GM19025 (cell line): ENCODE data around the gene DNM2.

ENCODE experiments used
- ATAC-seq: cut with Tn5 transposase; IDR thresholded peaks from one replicate; pipeline ENCODE4 v1.9.1; 2021; ENCODE audit warnings: mild to moderate bottlenecking, low read depth, moderate library complexity; ENCODE audit not compliant: unreplicated experiment

Gene DNM2

DNA sequence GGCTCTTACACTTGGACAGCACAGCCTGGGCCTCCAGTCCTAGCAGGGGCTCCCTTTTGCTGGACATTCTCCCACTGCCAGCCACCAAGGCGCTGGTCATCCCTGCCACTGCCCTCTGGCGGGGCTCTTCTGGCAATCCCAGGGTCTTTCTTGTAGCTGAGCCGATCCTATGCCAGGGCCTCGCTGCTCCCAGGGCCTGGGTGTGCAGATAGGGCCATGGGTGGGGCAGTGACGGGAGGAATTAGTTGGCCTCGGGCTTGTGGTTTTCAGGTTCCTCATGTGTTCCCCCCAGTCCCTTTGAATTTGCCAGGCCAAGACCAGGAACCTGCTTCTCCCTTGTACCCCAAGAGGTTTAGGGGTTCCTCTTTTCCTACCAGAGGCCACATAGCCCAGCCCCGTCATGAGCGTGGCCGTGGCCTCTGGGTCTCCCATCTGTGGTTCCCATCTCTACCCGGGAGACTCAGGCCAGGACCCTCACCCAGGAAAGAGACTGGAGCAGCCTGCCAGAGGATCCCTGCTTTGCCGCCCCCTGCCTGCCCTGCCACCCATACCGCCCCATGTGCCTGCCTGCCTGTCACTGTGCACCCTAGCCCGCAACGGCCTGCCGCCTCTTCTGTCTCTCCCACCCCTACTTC, 91.9 kb downstream of the DNM2 start:
- no peak for ATAC-seq

DNA sequence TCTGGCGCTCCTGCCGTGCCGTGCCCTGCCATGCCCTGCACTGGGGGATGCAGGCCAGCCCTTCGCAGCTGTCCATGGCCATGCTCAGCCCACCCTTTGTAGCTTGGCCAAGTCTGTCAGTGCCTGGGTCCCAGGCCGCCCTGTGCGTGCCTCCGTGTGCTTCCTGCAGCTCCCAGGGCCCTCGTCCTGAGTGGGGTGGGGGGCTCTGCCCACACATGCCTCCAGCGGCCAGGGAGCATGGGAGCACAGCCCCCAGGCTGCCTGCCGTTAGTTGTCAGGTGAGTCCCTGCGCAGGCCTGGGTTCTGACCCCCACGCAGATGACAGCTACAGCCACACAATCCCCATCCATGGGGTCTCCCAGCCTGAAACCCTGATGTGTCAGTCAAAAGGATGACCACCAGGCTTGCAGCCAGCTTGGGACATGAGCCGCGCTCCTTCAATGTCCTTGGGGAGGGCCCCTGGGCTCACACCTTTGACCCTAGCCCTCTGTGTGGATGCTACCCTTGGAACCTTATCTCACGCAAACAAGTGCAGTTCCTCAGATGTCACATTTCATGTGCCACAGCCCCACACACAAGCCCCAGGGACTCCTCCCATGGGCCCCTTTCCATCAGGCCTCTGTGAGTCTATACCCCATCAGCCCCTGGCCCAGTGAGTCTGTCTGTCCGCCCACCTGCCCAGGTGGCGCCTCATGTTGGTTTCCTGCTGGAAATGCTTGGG, 93.7 kb downstream of the DNM2 start:
- ATAC-seq, result no peak

- ATAC-seq, result no peak
These were observed 94.3 kb downstream of the DNM2 start for GRCh38 chr19:10812196-10812595.

DNA sequence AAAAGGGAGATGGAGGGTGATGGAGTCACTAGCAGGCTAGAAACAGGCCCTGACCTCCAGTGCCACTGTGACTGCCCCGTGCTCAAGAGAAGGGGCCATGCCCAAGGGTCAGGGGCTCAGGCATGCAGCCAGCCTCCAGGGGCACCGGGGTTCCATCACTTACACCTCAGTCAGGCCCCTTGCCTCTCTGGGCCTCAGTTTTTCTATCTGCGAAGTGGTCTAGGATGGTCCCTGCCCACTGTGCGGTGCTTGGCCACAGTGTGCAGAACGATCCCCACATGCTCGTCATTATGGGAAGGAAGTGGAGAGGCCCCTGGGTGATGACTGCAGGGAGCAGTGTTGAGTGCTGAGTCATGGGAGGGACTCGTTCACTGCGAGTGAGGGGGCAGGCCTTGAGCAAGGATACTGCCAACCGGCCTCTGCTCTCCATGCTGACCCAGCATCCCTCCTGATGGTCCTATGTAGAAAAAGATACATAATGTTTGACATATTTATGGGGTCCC, 95.1 kb downstream of the DNM2 start:
- ATAC-seq, result no peak

DNA sequence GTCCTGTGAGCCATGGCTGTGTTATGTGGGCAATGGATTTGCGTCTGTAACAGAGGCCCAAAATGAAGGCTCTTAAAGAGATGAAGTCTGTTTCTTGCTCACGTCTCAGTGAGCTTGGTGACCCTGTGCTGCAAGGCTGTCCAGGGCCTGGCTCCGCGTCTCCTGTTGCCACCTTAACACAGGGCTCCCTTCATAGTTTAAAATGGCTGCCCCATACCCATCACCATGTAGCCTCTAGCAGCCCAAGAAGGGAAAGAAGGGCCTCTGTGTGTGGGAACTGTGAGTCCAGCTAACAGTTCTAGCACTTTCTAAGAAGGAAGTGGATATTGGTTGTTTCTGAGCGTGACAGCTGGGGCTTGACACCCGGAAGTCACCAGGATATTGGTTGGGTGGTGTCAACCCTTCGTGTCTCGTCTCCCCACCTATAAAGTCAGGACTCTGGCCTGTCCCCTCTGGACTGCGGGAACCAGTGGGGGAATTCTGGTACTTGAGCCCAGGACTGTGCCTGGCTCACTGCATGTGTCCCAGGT, 97.2 kb downstream of the DNM2 start:
- ATAC-seq, result no peak

- no peak for ATAC-seq
These were observed 98.2 kb downstream of the DNM2 start for GRCh38 chr19:10815969-10816644.

- no peak for ATAC-seq
These were observed 98.8 kb downstream of the DNM2 start for GRCh38 chr19:10816691-10817090.

DNA sequence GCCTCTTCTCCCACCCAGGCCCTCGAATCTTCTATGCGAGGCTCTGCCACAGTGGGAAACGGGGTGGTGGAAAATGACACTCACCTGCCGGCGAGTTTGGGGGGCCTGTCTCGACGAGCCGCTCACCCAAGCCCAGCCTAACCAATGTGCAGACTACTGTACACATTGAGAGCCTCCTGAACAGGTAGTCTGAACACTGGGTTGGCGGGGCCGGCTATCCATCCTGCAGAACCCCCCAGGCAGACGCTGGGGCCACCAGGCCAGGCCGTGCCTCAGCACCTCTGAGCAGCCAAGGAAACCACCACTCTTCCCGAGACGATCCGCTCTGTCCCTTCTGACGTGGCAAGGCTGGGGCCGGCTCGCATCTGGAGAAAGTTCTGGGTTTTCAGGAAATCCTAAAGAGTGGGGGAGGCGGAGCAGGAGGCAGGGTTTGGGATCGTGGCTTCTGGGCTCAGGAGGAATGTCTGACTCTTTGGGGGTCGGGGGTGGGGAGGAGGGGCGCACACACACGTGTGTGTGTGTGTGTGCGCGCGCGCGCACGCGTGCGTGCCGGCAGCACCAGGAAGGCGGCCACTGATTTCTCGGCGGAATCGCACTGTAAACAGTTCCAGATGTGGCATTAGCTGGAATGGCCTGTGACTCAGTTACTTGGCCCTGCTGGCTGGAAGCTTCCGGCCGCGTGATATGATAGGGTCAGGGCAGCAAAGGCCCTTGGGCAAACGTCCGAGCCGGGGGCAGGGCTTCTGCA, 99.6 kb downstream of the DNM2 start:
- no peak for ATAC-seq

GRCh38 chr19:10818301-10819123, 100.6 kb downstream of the DNM2 start:
- ATAC-seq, result no peak

DNA sequence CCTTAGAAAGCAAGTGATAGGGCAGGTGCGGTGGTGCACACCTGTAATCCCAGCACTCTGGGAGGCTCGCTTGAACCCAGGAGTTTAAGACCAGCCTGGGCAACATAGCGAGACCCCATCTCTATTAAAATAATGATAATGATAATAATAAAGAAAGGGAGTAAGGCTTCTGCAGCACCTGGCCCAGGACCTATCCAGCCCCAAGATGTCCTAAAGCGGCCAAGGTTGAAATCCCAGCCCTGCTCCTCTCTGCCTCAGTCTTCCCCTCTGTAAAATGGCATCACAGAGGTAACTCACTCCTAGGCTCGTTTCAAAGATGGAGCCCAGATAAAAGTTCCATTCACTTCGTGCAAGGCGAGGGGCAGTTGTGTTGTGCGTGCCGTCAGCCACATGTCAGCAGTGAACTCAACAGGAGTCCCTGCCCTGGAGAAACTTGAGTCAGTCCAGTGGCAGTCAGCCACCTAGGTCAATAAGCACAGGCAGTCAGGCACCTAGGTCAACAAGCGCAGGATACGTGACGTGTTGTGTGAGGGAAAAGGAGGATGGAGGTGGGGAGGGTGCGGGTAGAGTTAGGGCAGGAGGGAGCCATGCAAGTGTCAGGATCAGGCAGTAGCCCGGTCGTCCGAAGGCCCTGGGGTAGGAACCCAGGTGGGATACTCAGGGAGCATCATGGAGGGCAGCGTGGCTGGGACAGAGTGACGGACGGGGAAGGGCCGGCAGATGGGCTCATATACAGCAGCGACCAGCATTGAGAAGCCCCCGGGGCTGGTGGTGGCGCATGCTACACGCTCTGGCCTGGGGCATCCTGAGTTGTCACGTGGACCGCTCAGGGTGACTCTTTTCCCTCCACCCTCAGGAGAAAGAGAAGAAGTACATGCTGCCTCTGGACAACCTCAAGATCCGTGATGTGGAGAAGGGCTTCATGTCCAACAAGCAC, 101.5 kb downstream of the DNM2 start:
- no peak for ATAC-seq

- no peak for ATAC-seq
These were observed 102.3 kb downstream of the DNM2 start for GRCh38 chr19:10820173-10820572.

- no peak for ATAC-seq
These were observed 105.8 kb downstream of the DNM2 start for GRCh38 chr19:10823690-10824089.

DNA sequence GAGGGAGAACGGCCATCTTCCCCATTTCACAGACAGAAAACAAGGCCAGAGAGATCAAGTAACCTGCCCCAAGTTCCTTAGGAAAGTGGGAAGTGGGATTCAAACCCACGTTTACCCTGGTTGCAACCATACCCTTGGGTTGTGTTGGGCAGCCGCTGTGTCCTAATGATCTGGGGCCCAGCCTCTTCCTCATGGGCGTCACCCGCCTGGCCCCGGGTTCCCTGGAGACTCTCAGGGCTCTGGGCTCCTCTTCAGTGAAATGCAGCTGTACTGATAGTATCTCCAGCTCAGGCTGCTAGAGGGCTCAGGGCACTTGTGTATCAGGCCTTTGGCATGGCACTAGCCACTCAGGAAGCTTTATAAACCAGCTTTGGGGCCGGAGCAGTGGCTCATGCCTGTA, 108.4 kb downstream of the DNM2 start:
- no peak for ATAC-seq

DNA sequence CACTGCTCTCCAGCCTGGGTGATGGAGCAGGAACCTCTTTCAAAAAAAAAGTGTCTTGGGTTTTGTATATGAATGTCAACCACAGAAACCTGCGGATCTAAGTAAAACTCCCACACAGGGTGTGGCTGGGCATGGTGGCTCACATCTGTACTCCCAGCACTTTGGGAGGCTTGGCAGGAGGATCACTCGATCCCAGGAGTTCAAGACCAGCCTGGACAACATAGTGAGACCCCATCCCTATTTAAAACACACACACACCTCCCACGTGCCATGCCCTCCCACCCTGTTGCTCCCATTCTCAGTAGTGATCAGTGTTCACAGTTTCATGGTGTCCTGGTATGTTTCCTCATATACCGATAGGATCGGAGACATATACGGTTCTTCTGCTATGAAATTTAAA, 109.0 kb downstream of the DNM2 start:
- no peak for ATAC-seq

GRCh38 chr19:10828981-10829821, 111.3 kb downstream of the DNM2 start:
- no peak for ATAC-seq

DNA sequence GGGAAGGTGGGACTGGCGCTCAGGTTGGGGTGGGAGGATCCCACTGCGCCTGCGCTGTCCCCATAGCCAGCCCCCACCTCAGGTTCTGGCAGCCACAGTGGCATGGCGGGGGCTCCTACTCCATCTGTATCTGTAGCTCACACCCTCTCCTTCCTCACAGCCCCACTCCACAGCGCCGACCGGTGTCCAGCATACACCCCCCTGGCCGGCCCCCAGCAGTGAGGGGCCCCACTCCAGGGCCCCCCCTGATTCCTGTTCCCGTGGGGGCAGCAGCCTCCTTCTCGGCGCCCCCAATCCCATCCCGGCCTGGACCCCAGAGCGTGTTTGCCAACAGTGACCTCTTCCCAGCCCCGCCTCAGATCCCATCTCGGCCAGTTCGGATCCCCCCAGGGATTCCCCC, 112.1 kb downstream of the DNM2 start:
- ATAC-seq, result no peak

GRCh38 chr19:10830370-10830769, 112.5 kb downstream of the DNM2 start:
- ATAC-seq, result no peak
